ENCODE results near the gene SUMF2. TPM values are rescaled to one million over a fixed set of nuclear protein-coding genes. Genes with fewer than 3 reads are reported as not detected.
"Not testable (repeated sequence)": the region's sequence is repeated elsewhere in the genome, so short reads cannot be mapped to it uniquely, and the experiment has no call there.

Gene SUMF2
- total RNA-seq, 2 donors from 2014 or later: 90.7 to 103 TPM

DNA sequence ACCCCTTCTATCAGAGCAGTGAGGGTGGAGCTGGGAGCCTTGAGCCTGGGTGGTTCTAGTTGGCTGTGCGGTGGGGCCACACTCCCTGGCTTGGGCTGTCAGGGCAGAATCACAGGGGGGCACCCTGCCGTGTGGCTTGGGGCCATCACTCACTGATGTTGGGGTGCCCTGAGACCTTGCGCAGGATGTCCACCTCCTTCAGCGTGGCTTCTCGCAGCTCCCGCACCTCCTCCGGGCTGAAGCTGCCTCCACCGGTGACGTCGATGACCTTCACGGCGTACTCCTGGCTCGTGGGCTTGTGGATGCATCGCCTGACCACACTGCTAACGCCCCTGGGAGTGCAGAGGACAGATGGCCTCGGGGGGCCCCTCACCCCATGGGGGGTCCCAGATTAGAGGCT is 23.4 kb downstream of the SUMF2 start:
- Histone ChIP-seq H3K27ac (no peak overlapping the region), H3K4me3 (no peak overlapping the region), H3K9me3 (no peaks in the 10 kb centered on the region), H3K9ac (ENCODE audit: low read depth in 2 of 2, low read length in 2 of 2) (peak overlapping the region in 1 of 2 donors; percentile 35), H3K36me3 (no peaks in the 10 kb centered on the region), H3K4me1 (no peaks in the 10 kb centered on the region), H3K27me3 (no peaks in the 10 kb centered on the region)
- intact Hi-C loops (cut with DNase I): no loop called here
- no peak for DNase-seq
- TF ChIP-seq, protein P1, sequence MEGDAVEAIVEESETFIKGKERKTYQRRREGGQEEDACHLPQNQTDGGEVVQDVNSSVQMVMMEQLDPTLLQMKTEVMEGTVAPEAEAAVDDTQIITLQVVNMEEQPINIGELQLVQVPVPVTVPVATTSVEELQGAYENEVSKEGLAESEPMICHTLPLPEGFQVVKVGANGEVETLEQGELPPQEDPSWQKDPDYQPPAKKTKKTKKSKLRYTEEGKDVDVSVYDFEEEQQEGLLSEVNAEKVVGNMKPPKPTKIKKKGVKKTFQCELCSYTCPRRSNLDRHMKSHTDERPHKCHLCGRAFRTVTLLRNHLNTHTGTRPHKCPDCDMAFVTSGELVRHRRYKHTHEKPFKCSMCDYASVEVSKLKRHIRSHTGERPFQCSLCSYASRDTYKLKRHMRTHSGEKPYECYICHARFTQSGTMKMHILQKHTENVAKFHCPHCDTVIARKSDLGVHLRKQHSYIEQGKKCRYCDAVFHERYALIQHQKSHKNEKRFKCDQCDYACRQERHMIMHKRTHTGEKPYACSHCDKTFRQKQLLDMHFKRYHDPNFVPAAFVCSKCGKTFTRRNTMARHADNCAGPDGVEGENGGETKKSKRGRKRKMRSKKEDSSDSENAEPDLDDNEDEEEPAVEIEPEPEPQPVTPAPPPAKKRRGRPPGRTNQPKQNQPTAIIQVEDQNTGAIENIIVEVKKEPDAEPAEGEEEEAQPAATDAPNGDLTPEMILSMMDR (IDR thresholded peaks at IDR 0.05): no peak

DNA sequence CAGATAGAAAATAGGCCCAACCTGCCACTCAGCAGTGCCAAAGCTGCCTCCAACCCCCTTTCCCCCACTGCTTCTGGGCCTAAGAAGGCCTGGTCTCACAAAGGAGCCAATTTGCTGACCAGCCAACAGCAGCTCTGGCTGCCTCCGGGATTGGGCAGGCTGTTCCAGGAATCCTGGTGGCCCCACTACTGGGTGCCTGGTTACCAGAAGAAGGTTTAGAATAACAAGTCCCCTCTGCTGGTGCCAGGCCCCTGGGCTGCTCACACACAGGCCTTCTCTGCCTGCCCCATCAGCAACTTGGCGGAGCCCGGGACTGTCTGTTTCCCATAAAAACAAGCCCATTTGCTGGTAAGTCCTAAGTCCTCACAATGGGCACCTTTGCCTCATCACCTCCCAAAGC is 27.5 kb downstream of the SUMF2 start:
- TF ChIP-seq, protein P1 (IDR thresholded peaks at IDR 0.05): no peak
- Histone ChIP-seq H3K4me3 (no peak overlapping the region), H3K4me1 (no peaks in the 10 kb centered on the region), H3K9me3 (no peaks in the 10 kb centered on the region), H3K27me3 (no peaks in the 10 kb centered on the region), H3K36me3 (no peaks in the 10 kb centered on the region), H3K9ac (ENCODE audit: low read depth in 2 of 2, low read length in 2 of 2) (no peak overlapping the region), H3K27ac (no peak overlapping the region)
- no peak for DNase-seq
- intact Hi-C loops (cut with DNase I): no loop called here

DNA sequence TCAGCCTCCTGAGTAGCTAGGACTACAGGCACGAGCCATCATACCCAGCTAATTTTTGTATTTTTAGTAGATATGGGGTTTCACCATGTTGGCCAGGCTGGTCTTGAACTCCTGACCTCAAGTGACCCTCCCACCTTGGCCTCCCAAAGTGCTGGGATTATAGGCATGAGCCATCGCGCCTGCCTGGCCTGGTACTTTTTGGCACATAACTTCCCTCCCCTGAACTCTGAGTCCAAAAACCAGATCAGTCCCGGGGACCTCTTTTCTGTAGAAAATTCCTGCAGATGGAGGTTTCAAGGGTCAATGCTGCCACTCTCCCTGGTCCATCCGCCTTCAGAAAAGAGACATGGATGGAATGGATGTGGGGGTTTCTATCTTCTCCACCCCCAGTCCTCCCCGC is 28.3 kb downstream of the SUMF2 start:
- H3K27me3 ChIP-seq; intact Hi-C loops (cut with DNase I); H3K9ac ChIP-seq (ENCODE audit: low read depth in 2 of 2, low read length in 2 of 2); H3K9me3 ChIP-seq; H3K27ac ChIP-seq; H3K36me3 ChIP-seq; H3K4me3 ChIP-seq; H3K4me1 ChIP-seq; DNase-seq: not testable (repeated sequence)

DNA sequence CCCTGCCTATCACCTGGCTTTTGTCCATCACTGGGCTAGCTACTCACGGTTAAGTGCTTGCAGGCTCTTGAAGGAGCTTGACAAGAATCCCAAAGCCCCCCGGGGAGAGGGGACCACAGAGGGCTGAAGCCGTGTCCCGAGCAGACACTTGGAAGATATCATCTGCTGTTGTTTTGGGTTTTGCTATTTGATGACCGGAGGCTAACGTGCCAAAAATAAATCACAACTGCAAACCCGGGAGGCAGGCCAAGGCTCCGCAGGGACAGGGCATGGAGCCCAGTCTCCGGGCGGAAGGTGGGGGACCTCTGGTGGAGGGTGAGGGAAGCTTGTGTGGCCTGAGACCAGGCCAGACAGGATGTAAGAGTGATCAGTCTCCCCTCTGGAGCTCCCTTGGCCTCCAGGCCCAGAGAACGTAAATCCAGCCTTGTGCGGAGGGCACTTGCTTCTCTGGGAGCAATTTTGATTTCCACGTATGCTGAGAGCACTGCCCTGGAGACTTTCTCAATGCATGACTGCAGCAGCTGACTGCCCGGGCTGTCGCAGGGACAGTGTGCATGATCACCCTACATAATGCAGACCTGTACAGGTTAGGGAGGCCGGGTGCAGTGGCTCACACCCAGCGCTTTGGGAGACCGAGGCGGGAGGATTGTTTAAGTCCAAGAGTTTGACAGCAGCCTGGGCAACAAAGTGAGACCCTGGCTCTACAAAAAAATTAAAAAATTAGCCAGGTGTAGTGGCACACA is 28.9 kb downstream of the SUMF2 start, which contains the start of gene PHKG1:
Gene PHKG1 (minus strand): TSS at position 164 of the 743 bp plus-strand sequence. CDS start 4,011 bp downstream, outside the sequence.
- Histone ChIP-seq H3K9me3 (no peaks in the 10 kb centered on the region), H3K4me3 (no peak within 1 kb of the TSS), H3K9ac (ENCODE audit: low read depth in 2 of 2, low read length in 2 of 2) (no peak within 1 kb of the TSS), H3K4me1 (no peaks in the 10 kb centered on the region), H3K27me3 (no peaks in the 10 kb centered on the region), H3K27ac (no peak within 1 kb of the TSS), H3K36me3 (no peaks in the 10 kb centered on the region)
- TF ChIP-seq, protein P1 (IDR thresholded peaks at IDR 0.05): peak; percentile 21
- peak; percentile 61 for DNase-seq
- intact Hi-C loops (cut with DNase I): no loop called here

DNA sequence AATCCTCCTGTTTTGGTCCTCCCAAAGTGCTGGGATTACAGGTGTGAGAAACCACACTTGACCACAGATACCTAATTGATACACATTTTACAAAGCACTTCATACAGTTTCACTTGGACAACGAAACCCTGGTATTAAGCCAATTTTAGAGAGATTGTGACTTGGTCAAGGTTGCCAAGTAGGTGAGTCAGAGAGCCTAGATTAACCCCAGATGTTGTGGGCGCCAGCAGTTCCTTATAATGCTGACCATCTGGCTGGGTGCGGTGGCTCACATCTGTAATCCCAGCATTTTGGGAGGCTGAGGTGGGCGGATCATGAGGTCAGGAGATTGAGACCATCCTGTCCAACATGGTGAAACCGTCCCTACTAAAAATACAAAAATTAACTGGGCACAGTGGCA is 33.6 kb downstream of the SUMF2 start:
- TF ChIP-seq, protein P1 (IDR thresholded peaks at IDR 0.05): no peak
- Histone ChIP-seq H3K4me3 (no peak overlapping the region), H3K9ac (ENCODE audit: low read depth in 2 of 2, low read length in 2 of 2) (no peak overlapping the region), H3K36me3 (peaks cover 16% of the 10 kb centered on the region), H3K4me1 (no peaks in the 10 kb centered on the region), H3K27me3 (no peaks in the 10 kb centered on the region), H3K27ac (no peak overlapping the region), H3K9me3 (no peaks in the 10 kb centered on the region)
- intact Hi-C loops (cut with DNase I): no loop called here
- DNase-seq: no peak

DNA sequence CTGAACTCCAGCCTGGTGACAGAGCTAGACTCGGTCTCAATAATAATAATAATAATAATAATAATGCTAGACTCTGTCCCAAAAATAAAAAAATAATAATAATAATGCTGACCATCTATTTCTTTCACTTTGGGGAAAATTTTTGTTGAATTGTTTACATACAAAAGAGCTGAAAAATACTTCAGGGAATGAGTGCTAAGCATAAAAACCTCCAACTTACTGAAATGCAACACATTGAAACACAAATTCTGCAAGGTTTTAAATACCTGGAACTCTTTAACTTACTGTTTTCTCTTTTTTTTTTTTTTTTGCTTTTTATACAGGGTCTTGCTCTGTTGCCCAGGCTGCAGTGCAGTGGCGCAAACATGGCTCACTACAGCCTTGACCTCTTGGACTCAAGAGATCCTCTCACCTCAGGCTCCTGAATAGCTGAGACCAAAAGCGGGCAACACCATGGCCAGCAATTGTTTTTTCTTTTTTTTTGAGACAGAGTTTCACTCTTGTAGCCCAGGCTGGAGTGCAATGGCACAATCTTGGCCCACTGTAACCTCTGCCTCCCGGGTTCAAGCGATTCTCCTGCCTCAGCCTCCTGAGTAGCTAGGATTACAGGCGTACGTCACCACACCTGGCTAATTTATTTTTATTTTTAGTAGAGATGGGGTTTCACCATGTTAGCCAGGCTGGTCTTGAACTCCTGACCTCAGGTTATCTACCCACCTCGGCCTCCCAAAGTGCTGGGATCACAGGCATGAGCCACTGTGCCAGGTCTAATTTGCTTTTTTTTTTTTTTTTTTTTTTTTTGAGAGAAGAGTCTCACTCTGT is 34.3 kb downstream of the SUMF2 start:
- peaks cover 17% of the 10 kb centered on the region for H3K36me3 ChIP-seq
- H3K4me1 ChIP-seq; H3K9ac ChIP-seq (ENCODE audit: low read depth in 2 of 2, low read length in 2 of 2); H3K9me3 ChIP-seq; DNase-seq; H3K4me3 ChIP-seq; intact Hi-C loops (cut with DNase I); H3K27ac ChIP-seq; H3K27me3 ChIP-seq: not testable (repeated sequence)

Data from colonic mucosa (tissue), 4 donors.